Upper lobe of right lung (tissue), 1 donor: ENCODE results near the gene SLC22A31. TPM values are rescaled to one million over a fixed set of nuclear protein-coding genes. Genes with fewer than 3 reads are reported as not detected.

Experiments used
- ATAC-seq: fragments of 200-7000 bp; cut with Tn5 transposase; one replicate; pipeline ENCODE4 v1.9.1; 2020; ENCODE audit warnings: mild to moderate bottlenecking, moderate library complexity
- DNase-seq: peaks from one replicate; pipeline ENCODE4 v3.0.0-alpha.2; 2020
- H3K27ac ChIP-seq: fragments of 200-600 bp; one replicate; pipeline ENCODE4 v1.8.0; 2022
- H3K27me3 ChIP-seq: fragments of 200-600 bp; one replicate; pipeline ENCODE4 v1.8.0; 2022; ENCODE audit warnings: mild to moderate bottlenecking
- H3K36me3 ChIP-seq: fragments of 200-600 bp; one replicate; pipeline ENCODE4 v1.8.0; 2022
- H3K4me1 ChIP-seq: fragments of 200-600 bp; one replicate; pipeline ENCODE4 v1.8.0; 2022
- H3K4me3 ChIP-seq: fragments of 200-600 bp; one replicate; pipeline ENCODE4 v1.8.0; 2022; ENCODE audit warnings: mild to moderate bottlenecking
- H3K9me3 ChIP-seq: fragments of 200-600 bp; one replicate; pipeline ENCODE4 v1.8.0; 2022
- CTCF ChIP-seq: fragments of 200-600 bp; IDR thresholded peaks from one replicate; pipeline ENCODE4 v1.8.0; 2022; ENCODE audit warnings: antibody characterized with exemption
- intact Hi-C: fragments of 100-400 bp; cut with DNase I; formaldehyde crosslinking; loops from one replicate; pipeline ENCODE4 v1.11.0; 2022
- total RNA-seq: library from RNA; stranded (reverse); fragmentation: NEBNext Ultra II Directional; extraction: Animal tissue kit (Norgen Biotek cat#: 25700); gene quantifications from one replicate; pipeline ENCODE4 v1.2.1, GENCODE V29; 2021
- donor health status: DM: no; HTN: yes; CAD: no; lungs with severe emphysema.

Gene SLC22A31
- total RNA-seq, 1 donor from 2014 or later = 136 TPM

GRCh38 chr16:89233678-89234490 lies 33.5 kb upstream of the SLC22A31 start:
- Histone ChIP-seq H3K27me3 (no peaks in the 10 kb centered on the region), H3K27ac (peak overlapping the region; percentile 19), H3K4me3 (no peak overlapping the region), H3K4me1 (peaks cover 6% of the 10 kb centered on the region), H3K9me3 (no peaks in the 10 kb centered on the region), H3K36me3 (peaks cover 25% of the 10 kb centered on the region)
- no peak for TF ChIP-seq CTCF
- intact Hi-C loops = no loop called here
- DNase-seq = no peak
- peak; percentile 54 for ATAC-seq

GRCh38 chr16:89232107-89232506 lies 31.8 kb upstream of the SLC22A31 start:
- H3K27me3 ChIP-seq = no peaks in the 10 kb centered on the region
- DNase-seq (no peak), ATAC-seq (no peak)
- H3K4me1 ChIP-seq = peaks cover 6% of the 10 kb centered on the region
- H3K36me3 ChIP-seq = peaks cover 39% of the 10 kb centered on the region
- no peak for TF ChIP-seq CTCF
- H3K4me3 ChIP-seq = no peak overlapping the region
- H3K27ac ChIP-seq = no peak overlapping the region
- intact Hi-C loops = no loop called here
- no peaks in the 10 kb centered on the region for H3K9me3 ChIP-seq

GRCh38 chr16:89230255-89230654 lies 29.9 kb upstream of the SLC22A31 start:
- H3K27me3 ChIP-seq = no peaks in the 10 kb centered on the region
- DNase-seq = no peak
- peaks cover 6% of the 10 kb centered on the region for H3K4me1 ChIP-seq
- intact Hi-C loops = no loop called here
- H3K4me3 ChIP-seq = no peak overlapping the region
- H3K27ac ChIP-seq = no peak overlapping the region
- TF ChIP-seq CTCF = no peak
- ATAC-seq = peak; percentile 7
- no peaks in the 10 kb centered on the region for H3K9me3 ChIP-seq
- H3K36me3 ChIP-seq = peaks cover 58% of the 10 kb centered on the region

- H3K27me3 ChIP-seq = no peaks in the 10 kb centered on the region
- no peak for DNase-seq
- H3K36me3 ChIP-seq = peaks cover 69% of the 10 kb centered on the region
- no peak for TF ChIP-seq CTCF
- H3K9me3 ChIP-seq = no peaks in the 10 kb centered on the region
- no peaks in the 10 kb centered on the region for H3K4me1 ChIP-seq
- intact Hi-C loops = no loop called here
- no peak overlapping the region for H3K27ac ChIP-seq
- no peak for ATAC-seq
- H3K4me3 ChIP-seq = no peak overlapping the region
Measured at GRCh38 chr16:89224665-89225064, 24.3 kb upstream of the SLC22A31 start.

GRCh38 chr16:89222931-89223330 lies 22.6 kb upstream of the SLC22A31 start:
- peaks cover 62% of the 10 kb centered on the region for H3K36me3 ChIP-seq
- ATAC-seq = no peak
- H3K27me3 ChIP-seq = no peaks in the 10 kb centered on the region
- intact Hi-C loops = no loop called here
- DNase-seq = no peak
- no peak for TF ChIP-seq CTCF
- no peaks in the 10 kb centered on the region for H3K9me3 ChIP-seq
- peaks cover 13% of the 10 kb centered on the region for H3K4me1 ChIP-seq
- no peak overlapping the region for H3K4me3 ChIP-seq
- no peak overlapping the region for H3K27ac ChIP-seq
